ENCODE data around the gene BBLN. TPM values are rescaled to one million over a fixed set of nuclear protein-coding genes. Genes with fewer than 3 reads are reported as not detected.

Gene BBLN
- total and polyA plus RNA-seq, 2 of the 4 experiments (the other 2 are of a cell fraction), result 25.1 to 103 TPM

- Histone ChIP-seq H4K91ac (ENCODE audit: insufficient read depth, low read depth, low read length) (peak overlapping the region; percentile 31), H2AFZ (replicated peaks; ENCODE audit: low read length, poor library complexity) (peak overlapping the region; percentile 97), H3K4me2 (ENCODE audit: low read depth, low read length) (peak overlapping the region; percentile 91), H3K9ac (ENCODE audit: low read depth, low read length) (peak overlapping the region; percentile 85), H3K27me3 (ENCODE audit: control insufficient read depth, insufficient read depth, low read length) (no peaks in the 10 kb centered on the region), H3K4ac (ENCODE audit: low read depth, low read length) (peak overlapping the region; percentile 91), H4K8ac (ENCODE audit: low read depth in 2 of 2, low read length in 2 of 2) (peak overlapping the region; percentile 79 to 99), H2BK5ac (ENCODE audit: low read depth, low read length, poor library complexity, severe bottlenecking) (peak overlapping the region; percentile 68), H3K36me3 (ENCODE audit: control insufficient read depth, insufficient read depth, low read length) (peaks cover 21% of the 10 kb centered on the region), H3K79me1 (ENCODE audit: low read depth in 1 of 2, low read length in 2 of 2) (peaks cover 20 to 47% of the 10 kb centered on the region in 2 experiments), H3K9me1 (ENCODE audit: insufficient read depth, low read length) (0 out of 2 replicates have a peak, but pooled peaks cover 7% of the 10 kb centered on the region), H2BK20ac (ENCODE audit: low read depth, low read length) (no peak overlapping the region), H3K4me1 (ENCODE audit: control insufficient read depth, insufficient read depth, low read length) (peaks cover 10% of the 10 kb centered on the region), H3K4me3 (ENCODE audit: insufficient read depth, low read depth, low read length) (peak overlapping the region; percentile 92), H2AK9ac (replicated peaks; ENCODE audit: low read depth, low read length, poor library complexity) (peak overlapping the region; percentile 96), H3K27ac (ENCODE audit: insufficient read depth, low read length) (peak overlapping the region; percentile 83), H2AK5ac (ENCODE audit: low read depth, low read length) (peak overlapping the region; percentile 86), H3K18ac (ENCODE audit: low read depth, low read length) (no peak overlapping the region; the same call in 1 of the 2 replicates), H2BK120ac (ENCODE audit: low read depth, low read length) (peak overlapping the region; percentile 48; the same call in 1 of the 2 replicates), H4K5ac (ENCODE audit: low read depth, low read length) (peak overlapping the region; percentile 73), H3K9me3 (ENCODE audit: control insufficient read depth, insufficient read depth, low read length) (no peaks in the 10 kb centered on the region), H3K14ac (replicated peaks; ENCODE audit: low read depth, low read length) (peak overlapping the region; percentile 95), H2BK15ac (ENCODE audit: low read depth, low read length) (no peak overlapping the region), H4K20me1 (ENCODE audit: insufficient read depth, low read length) (no peaks in the 10 kb centered on the region), H3K23ac (ENCODE audit: low read depth, low read length) (peak overlapping the region; percentile 96), H3K56ac (ENCODE audit: extremely low read depth, insufficient read depth, low read length) (peak overlapping the region; percentile 71)
- POLR2A ChIA-PET (ENCODE audit: unreplicated experiment), result interaction anchor here (0.6 kb wide), 2 partner anchors 17 to 93 kb away, joined by 3 to 4 read pairs; no protein-coding TSS in a partner anchor
- in situ Hi-C loops (cut with MboI; ENCODE audit: low sequenced_read_pairs) (no loop called here), dilution Hi-C loops (cut with HindIII; ENCODE audit: low sequenced_read_pairs, unreplicated experiment) (no loop called here), intact Hi-C loops (cut with micrococcal nuclease) (no loop called here)
- CTCF ChIA-PET, result no interaction called here
- no peak for TF ChIP-seq SMC3 (IDR thresholded peaks at IDR 0.05; ENCODE audit: low read depth, low read length)
- no peak for TF ChIP-seq FOS (IDR thresholded peaks at IDR 0.05; ENCODE audit: low read depth, low read length)
- TF ChIP-seq RFX5 (IDR thresholded peaks at IDR 0.05; ENCODE audit: low read depth, low read length), result no peak
- TF ChIP-seq CHD1 (IDR thresholded peaks at IDR 0.05; ENCODE audit: low read depth, low read length), result no peak
- no peak for TF ChIP-seq CEBPB (IDR thresholded peaks at IDR 0.05; ENCODE audit: low read depth, low read length)
- TF ChIP-seq BHLHE40 (IDR thresholded peaks at IDR 0.05; ENCODE audit: low read depth, low read length), result no peak
- TF ChIP-seq RAD21 (IDR thresholded peaks at IDR 0.05; ENCODE audit: low read length), result no peak
- no peak for TF ChIP-seq RCOR1 (IDR thresholded peaks at IDR 0.05; ENCODE audit: insufficient replicate concordance, low read length)
- no peak for TF ChIP-seq POLR2A (IDR thresholded peaks at IDR 0.05; ENCODE audit: low read depth, low read length)
- no peak for TF ChIP-seq MAFK (IDR thresholded peaks at IDR 0.05; ENCODE audit: low read depth, low read length)
- DNase-seq, result no peak
- ATAC-seq (ENCODE audit: low read depth), result peak; percentile 59
- WGBS, 2 experiments (ENCODE audit: extremely low coverage in 2 of 2, insufficient read length in 1 of 2), result 21% methylated on average over 30 of the region's 32 CpGs; no CpG with 5 or more reads in 1 of the 2 experiments
- no TSS peak for BruUV-seq (replicated peaks)
These were observed 30.7 kb downstream of the BBLN start for GRCh38 chr9:128190516-128191405.
